ENCODE data around the gene ERICH2. TPM values are rescaled to one million over a fixed set of nuclear protein-coding genes. Genes with fewer than 3 reads are reported as not detected.

The ERICH2 gene
- total and polyA plus RNA-seq, 11 donors = 0.22 to 3.4 (median 0.98) TPM; not detected in 4

GRCh38 chr2:170829036-170829435 lies 58.9 kb downstream of the ERICH2 start:
- TF ChIP-seq CTCF (IDR thresholded peaks at IDR 0.05) (no peak), POLR2A (IDR thresholded peaks at IDR 0.05) (no peak)
- Histone ChIP-seq H3K4me1 (peaks cover 0 to under 1% (median 0%) of the 10 kb centered on the region in 12 donors), H3K9me3 (no peaks in the 10 kb centered on the region), H3K36me3 (no peaks in the 10 kb centered on the region), H3K27ac (no peak overlapping the region), H3K27me3 (peaks cover 0 to 39% (median 21%) of the 10 kb centered on the region in 9 donors), H3K4me3 (no peak overlapping the region)
- intact Hi-C loops (cut with DNase I) = no loop called here
- ATAC-seq = no peak
- no peak for DNase-seq
- WGBS, 4 donors = 64 to 71% (median 66%) methylated on average over 2 of the region's 2 CpGs

GRCh38 chr2:170830166-170830565 lies 60.0 kb downstream of the ERICH2 start:
- no peaks in the 10 kb centered on the region for H3K4me1 ChIP-seq
- intact Hi-C loops (cut with DNase I) = no loop called here
- WGBS, 4 donors = 84 to 98% (median 87%) methylated on average over 3 of the region's 3 CpGs
- H3K27me3 ChIP-seq = peaks cover 0 to 38% (median 13%) of the 10 kb centered on the region in 9 donors
- H3K27ac ChIP-seq = no peak overlapping the region
- no peak overlapping the region for H3K4me3 ChIP-seq
- TF ChIP-seq POLR2A (IDR thresholded peaks at IDR 0.05) (no peak), CTCF (IDR thresholded peaks at IDR 0.05) (no peak)
- H3K36me3 ChIP-seq = no peaks in the 10 kb centered on the region
- DNase-seq (no peak), ATAC-seq (no peak)
- H3K9me3 ChIP-seq = no peaks in the 10 kb centered on the region

- 91 to 95% (median 93%) methylated on average over 4 of the region's 4 CpGs for WGBS, 4 donors
Measured at GRCh38 chr2:170831115-170831514, 60.9 kb downstream of the ERICH2 start.

GRCh38 chr2:170836027-170836426 lies 65.8 kb downstream of the ERICH2 start:
- 12 to 19% (median 16%) methylated on average over 5 of the region's 5 CpGs for WGBS, 4 donors
- DNase-seq (no peak), ATAC-seq (peak in 1 of 4 donors; percentile 54)
- Histone ChIP-seq H3K4me1 (no peaks in the 10 kb centered on the region), H3K27ac (no peak overlapping the region), H3K36me3 (no peaks in the 10 kb centered on the region), H3K27me3 (peaks cover 0 to 18% (median 0%) of the 10 kb centered on the region in 9 donors), H3K4me3 (no peak overlapping the region), H3K9me3 (no peaks in the 10 kb centered on the region)
- intact Hi-C loops (cut with DNase I) = no loop called here
- TF ChIP-seq POLR2A (IDR thresholded peaks at IDR 0.05) = no peak
- no peak for TF ChIP-seq CTCF (IDR thresholded peaks at IDR 0.05)

More at GRCh38 chr2:170831115-170831514, 60.9 kb downstream of the ERICH2 start:
- TF ChIP-seq POLR2A (IDR thresholded peaks at IDR 0.05) = no peak
- TF ChIP-seq CTCF (IDR thresholded peaks at IDR 0.05) = no peak
- Histone ChIP-seq H3K9me3 (no peaks in the 10 kb centered on the region), H3K36me3 (no peaks in the 10 kb centered on the region), H3K4me3 (no peak overlapping the region), H3K27ac (no peak overlapping the region), H3K4me1 (no peaks in the 10 kb centered on the region), H3K27me3 (peaks cover 0 to 38% (median 11%) of the 10 kb centered on the region in 9 donors)
- DNase-seq = no peak
- ATAC-seq = no peak
- intact Hi-C loops (cut with DNase I) = no loop called here

Data from heart left ventricle (tissue), 16 donors.